ENCODE results near the gene OPRL1. TPM values are rescaled to one million over a fixed set of nuclear protein-coding genes. Genes with fewer than 3 reads are reported as not detected.

The OPRL1 gene
- total RNA-seq, 4 donors from 2014 or later = 0.15 to 0.88 (median 0.28) TPM

DNA sequence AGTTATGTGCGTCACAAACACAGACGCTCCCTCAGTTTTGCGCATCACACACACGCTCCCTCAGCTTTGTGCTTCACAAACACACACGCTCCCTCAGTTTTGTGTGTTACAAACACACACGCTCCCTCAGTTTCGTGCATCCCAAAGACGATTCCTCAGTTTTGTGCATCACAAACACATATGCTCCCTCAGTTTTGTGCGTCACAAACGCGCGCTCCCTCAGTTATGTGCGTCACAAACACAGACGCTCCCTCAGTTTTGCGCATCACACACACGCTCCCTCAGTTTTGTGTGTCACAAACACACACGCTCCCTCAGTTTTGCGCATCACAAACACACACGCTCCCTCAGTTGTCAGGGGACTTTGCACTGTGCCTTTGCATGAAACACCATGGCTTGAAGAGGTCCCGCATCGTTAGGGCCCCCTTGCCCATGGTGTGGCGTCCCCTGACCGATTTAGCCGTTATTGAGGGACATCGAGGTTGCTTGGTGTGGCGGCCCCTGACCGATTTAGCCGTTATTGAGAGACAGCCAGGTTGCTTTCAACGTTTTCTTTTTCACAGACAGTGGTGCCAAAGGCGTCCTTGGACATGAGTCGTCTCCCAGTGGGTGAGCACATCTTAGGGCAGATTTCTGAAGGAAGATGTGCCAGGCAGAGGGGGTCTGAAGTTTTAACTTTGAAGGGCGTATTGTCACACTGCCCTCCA is 56.3 kb downstream of the OPRL1 start:
- TF ChIP-seq POLR2A (IDR thresholded peaks at IDR 0.05) = no peak
- TF ChIP-seq, protein P1, sequence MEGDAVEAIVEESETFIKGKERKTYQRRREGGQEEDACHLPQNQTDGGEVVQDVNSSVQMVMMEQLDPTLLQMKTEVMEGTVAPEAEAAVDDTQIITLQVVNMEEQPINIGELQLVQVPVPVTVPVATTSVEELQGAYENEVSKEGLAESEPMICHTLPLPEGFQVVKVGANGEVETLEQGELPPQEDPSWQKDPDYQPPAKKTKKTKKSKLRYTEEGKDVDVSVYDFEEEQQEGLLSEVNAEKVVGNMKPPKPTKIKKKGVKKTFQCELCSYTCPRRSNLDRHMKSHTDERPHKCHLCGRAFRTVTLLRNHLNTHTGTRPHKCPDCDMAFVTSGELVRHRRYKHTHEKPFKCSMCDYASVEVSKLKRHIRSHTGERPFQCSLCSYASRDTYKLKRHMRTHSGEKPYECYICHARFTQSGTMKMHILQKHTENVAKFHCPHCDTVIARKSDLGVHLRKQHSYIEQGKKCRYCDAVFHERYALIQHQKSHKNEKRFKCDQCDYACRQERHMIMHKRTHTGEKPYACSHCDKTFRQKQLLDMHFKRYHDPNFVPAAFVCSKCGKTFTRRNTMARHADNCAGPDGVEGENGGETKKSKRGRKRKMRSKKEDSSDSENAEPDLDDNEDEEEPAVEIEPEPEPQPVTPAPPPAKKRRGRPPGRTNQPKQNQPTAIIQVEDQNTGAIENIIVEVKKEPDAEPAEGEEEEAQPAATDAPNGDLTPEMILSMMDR (IDR thresholded peaks at IDR 0.05) = no peak
- H3K4me3 ChIP-seq (ENCODE audit: low read depth, poor library complexity, severe bottlenecking) = no peak overlapping the region
- 80 to 84% methylated on average over 32 of the region's 32 CpGs for WGBS, 2 donors
- intact Hi-C loops (cut with DNase I; ENCODE audit: low total_unique reads) = no loop called here
- peak in 1 of 2 donors; percentile 39 for DNase-seq (ENCODE audit: low spot score in 2 of 2)

DNA sequence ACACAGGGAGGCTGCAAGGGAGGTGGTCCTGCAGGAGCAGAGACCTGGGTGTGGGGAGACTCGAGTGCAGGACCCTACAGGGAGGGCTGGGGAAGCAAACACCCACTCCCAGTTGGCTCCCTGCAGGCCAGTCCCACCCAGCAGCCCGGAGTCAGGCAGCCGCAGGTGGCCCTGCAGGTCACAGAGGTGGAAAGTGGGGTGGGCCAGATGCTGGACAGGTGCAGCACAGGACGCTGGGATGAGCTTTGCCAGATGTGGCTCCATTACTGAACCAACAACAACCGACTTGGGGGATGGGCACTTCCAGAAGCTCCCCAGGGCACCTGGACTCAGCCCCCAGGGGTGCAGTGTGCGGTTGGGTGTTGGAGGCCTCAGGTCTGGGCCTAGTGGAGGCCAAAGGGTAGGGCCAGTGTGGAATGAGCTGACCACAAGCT is 57.7 kb downstream of the OPRL1 start:
- DNase-seq (ENCODE audit: low spot score in 2 of 2) = peak in 1 of 2 donors; percentile 76
- WGBS, 2 donors = 56 to 70% methylated on average over 6 of the region's 6 CpGs
- H3K4me3 ChIP-seq (ENCODE audit: low read depth, poor library complexity, severe bottlenecking) = no peak overlapping the region
- TF ChIP-seq, protein P1 (IDR thresholded peaks at IDR 0.05) = no peak
- TF ChIP-seq POLR2A (IDR thresholded peaks at IDR 0.05) = no peak
- intact Hi-C loops (cut with DNase I; ENCODE audit: low total_unique reads) = no loop called here

DNA sequence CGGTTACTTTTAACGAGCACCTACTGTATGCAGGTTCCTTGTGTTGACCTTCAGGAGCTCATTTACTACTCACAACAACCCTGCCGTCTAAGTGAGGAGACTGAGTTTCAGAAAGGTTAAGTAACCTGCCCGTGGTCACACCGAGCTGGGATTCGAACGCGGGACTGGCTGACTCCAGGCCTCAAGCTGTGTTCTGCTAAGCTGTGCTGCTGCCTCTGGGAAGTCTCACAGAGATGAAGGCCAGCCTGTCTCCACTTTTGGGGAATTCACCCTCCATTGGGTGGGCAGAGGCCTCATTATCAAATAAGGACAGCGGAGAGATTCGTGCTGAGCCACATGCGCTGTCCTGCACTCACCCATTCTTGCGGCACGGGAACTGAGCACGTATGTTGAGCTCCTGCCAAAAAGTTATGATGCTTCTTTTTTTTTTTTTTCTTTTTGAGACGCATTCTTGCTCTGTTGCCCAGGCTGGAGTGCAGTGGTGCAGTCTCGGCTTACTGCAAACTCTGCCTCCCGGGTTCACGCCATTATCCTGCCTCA is 58.5 kb downstream of the OPRL1 start:
- no peak overlapping the region for H3K4me3 ChIP-seq (ENCODE audit: low read depth, poor library complexity, severe bottlenecking)
- WGBS, 2 donors = 77 to 79% methylated on average over 18 of the region's 18 CpGs
- intact Hi-C loops (cut with DNase I; ENCODE audit: low total_unique reads) = no loop called here
- no peak for TF ChIP-seq POLR2A (IDR thresholded peaks at IDR 0.05)
- peak in 1 of 2 donors; percentile 64 for DNase-seq (ENCODE audit: low spot score in 2 of 2)

DNA sequence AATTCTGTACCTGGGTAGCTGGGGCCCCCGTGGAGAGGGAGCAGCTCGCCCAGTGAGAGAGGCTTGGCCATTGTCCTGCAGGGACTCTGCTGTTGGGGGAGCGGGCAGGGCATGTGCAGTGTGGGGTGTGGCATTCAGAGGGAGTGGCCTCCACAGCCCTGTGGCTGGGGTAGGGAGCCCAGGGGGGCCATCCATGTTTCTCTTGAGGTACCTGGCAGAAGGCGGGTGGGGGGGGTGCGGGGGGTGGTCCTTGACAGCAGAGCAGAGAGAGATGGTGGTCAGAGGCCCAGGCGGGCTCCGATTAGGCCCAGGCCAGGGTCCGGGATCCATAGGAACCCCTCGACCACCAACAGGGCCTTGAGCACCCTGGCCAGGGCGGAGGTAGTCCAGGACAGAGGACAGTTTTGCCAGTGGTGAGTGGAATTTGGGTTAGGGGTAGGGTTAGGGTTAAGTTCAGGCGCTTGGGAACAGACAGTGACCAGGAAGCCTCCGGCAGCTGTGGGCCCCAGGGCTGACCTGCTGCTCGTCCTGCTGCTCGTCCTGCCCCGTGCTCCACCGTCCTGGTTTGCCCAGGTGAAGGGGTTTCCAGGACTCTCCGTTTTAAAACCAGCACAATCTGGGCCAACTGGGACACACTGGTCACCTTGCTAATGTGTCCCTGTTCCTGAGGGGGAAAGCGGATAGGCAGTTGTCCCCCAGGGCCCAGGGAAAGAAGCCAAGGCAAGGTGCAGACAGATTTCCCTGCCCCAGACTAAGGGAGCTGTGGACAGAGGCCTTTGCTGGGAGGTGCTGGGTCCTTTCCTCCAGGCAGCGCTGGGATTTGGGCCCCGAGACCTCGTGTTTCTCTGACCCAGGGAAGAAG is 59.5 kb downstream of the OPRL1 start:
- peak in 1 of 2 donors; percentile 79 for DNase-seq (ENCODE audit: low spot score in 2 of 2)
- TF ChIP-seq, protein P1 (IDR thresholded peaks at IDR 0.05) = no peak
- no peak for TF ChIP-seq POLR2A (IDR thresholded peaks at IDR 0.05)
- intact Hi-C loops (cut with DNase I; ENCODE audit: low total_unique reads) = no loop called here
- 80% methylated on average over 20 of the region's 21 CpGs for WGBS, 2 donors
- H3K4me3 ChIP-seq (ENCODE audit: low read depth, poor library complexity, severe bottlenecking) = no peak overlapping the region

DNA sequence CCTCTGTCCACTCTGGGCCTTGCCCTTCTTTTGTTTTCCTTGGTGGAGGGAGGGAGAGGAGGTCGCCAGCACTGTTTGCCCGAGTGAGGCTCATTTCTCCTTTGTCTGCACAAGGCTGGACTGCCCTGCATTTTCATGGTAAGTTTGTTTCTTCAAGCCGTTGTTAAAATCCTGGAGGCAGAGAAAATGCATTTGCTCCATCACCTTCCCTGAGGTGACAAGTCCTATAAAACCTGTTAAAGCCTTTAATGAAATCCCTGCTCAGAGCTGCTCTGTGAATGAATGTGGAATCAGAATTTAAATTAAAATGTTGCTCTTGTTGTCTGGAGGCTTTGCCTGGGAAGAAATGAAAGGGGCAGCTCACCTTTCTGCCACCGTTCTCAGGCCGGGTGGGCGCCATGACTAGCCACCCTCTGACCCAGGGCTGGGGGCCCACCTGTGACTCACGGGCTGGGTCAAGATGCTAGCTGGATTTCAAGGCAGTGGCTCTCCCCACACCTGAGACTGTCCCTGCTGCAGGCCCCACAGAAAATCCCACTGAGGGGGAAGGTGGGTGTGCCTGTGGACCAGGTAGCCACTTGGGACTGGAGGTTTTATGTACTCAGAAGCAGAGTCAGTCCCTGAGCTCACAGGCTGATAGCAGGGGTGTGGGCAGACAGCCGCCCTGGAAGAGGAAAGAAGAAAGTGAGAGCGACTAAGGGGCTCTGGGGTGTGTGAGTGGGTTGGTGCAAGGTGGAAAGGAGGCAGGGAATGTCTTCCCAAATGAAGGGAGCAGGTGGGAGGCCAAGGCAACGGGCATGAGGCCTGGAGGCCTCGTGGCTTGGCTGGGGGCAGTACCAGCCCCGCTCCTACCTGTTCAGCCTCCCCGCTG is 60.4 kb downstream of the OPRL1 start:
- peak in 1 of 2 donors; percentile 58 for DNase-seq (ENCODE audit: low spot score in 2 of 2)
- 73 to 77% methylated on average over 13 of the region's 13 CpGs for WGBS, 2 donors
- TF ChIP-seq POLR2A (IDR thresholded peaks at IDR 0.05) = no peak
- TF ChIP-seq, protein P1 (IDR thresholded peaks at IDR 0.05) = no peak
- intact Hi-C loops (cut with DNase I; ENCODE audit: low total_unique reads) = no loop called here
- H3K4me3 ChIP-seq (ENCODE audit: low read depth, poor library complexity, severe bottlenecking) = no peak overlapping the region

Measured in lower leg skin (tissue), 4 donors.